RKO (cell line): ENCODE results near the gene KDELR3.
A peak's percentile ranks its signal among the peaks of the same experiment; 100 is the strongest.

ENCODE experiments used
- DNase-seq: peaks from one replicate; pipeline ENCODE4 v3.0.0-alpha.2; 2016; ENCODE audit warnings: low spot score

The KDELR3 gene

DNA sequence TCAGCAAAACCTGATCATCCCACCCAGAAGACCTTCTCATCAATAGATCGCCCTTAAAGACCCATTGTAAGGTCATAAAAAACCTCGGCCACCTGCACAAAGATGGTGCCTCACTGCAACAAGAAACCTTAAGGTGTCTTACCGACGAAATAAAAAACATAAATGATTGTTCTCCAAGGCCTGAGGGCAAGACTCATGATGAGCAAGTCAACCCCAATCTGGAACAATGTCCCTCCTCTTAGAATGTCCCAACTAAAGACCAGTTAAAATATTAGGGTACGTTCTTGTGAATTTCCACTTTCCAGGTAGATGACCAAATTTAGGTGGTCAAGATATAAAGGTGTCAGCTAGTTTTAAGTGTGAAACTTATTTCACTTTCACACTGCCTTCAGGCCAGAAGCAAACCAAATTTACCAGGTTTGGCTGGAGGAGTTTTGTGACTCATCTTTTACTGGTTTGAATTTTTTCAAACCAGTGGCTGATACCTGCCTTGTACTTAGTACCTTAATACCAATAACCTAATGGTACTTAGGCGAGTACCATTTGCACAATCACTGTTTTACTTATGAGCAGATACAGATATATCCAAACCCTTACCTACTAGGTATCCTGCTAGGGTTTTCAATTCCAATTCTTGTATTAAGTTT, 14.9 kb downstream of the KDELR3 start:
- no peak for DNase-seq

DNA sequence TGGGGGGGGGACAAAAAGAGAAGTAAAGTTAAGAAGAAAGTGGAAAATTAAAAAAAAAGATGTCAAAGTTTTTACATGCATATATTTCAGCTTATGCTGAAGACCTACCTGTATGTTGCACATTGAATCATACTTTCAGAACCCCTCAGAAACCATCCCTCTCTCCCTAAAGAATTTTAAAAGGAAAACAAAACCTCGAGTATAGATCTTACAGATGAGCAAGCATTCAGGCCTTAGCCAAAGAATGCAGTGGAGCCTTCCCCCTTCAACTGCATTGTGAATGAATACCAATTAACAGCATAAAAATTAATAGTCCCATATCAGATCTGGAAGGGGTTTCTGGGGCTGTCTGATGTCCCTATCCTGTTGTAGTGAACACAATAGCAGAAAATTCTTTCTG, 16.3 kb downstream of the KDELR3 start:
- DNase-seq, result no peak

DNA sequence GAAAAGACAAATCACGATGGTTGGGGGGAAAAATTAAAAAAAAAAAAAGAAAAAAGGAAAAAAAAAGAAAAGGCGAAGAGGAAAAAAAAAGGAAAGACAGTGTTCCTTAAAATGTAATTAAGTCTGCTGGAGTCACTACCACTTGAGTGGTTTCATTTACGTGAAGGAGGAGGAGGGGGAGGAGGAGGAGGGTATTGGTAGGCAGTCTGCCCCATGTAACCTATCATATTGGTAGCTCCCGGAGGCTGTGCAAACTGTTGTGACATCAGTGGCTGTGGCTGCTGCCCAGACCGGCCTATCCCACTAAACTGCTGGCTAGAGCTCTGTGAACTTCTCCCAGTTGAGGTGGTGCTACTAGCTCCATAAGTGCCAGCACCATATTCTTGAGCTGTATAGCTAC, 17.9 kb downstream of the KDELR3 start:
- no peak for DNase-seq

DNA sequence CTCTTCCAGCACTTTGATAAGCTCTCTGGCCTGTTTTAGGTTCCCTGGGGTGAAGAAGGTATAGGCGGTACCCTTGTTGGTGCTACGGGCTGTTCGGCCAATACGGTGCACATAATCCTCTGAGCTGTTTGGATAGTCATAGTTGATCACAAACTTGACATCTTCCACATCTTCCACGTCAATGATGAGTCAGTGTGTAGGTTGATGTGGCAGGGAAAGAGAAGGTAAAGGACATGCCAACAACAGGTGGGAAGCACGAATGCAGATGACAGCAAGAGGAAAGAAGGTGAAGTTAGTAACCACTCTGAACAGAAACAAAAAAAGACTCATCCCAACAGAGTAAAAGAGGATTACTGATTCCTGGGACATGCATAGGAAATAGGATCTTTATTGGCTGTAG, 20.1 kb downstream of the KDELR3 start:
- DNase-seq, result no peak

DNA sequence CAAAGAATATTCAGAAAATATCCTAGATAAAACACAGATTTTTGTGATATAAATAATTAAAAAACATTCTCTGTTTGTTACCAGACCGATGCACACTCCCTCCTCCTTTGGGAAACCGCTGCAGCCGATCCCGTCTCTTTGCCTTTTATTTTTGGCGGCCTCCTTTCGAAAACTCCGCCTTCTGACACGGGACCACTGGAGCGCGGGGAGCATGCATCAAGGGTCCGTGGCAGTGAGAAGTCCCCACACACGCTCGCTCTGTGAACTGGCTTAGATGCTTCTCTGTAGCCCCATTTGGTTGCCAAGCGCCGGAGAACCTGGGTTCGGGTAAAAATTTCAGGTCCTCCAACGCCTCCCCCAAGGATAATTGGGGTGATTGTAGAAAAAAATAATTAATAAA, 21.2 kb downstream of the KDELR3 start:
- DNase-seq, result no peak

DNA sequence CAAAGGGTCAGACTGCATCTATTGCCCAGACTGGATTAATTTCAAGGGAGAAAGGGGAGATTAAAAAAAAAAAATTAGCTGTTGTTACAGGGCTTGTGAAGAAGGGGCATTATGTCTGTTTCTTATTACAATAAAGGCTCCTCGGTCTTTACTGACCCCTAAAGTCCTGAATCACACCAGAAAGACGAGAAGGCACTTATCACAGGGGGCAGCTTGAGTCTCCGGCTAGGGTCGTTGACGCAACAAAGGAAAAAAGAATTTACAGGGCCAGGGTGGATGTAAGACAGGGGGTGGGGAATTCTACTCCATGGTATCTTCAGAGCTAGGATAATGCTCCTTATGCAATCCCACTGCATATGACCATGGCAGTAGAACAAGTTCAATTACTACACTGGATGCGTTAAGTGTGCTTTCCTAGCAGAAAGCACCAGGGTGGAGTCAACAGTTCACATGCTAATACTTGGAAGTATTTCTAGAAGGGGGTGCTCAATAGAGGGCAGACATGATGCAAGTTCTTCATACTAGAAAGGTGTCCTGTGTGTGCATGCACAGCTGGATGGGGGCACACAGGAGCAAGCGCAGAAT, 21.8 kb downstream of the KDELR3 start:
- DNase-seq, result no peak

DNA sequence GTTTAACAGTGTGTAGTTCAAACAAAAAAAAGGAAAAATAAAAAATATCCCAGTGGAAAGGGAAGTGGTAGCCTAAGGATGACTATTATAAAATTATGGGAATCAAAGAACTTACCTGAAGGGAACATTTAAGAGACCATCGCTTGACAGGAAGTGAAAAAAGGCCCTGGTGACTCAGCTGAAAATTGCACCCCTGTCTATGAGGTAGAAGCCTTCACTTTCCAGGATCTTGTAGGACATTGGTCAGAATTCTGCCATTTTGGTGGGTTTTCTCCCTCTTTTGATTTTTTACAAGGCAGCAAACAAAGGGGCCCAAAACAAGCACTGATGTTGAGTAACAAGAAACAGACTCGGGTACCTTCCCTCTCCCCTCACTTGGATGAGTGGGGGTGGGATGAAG, 22.6 kb downstream of the KDELR3 start:
- DNase-seq, result no peak

DNA sequence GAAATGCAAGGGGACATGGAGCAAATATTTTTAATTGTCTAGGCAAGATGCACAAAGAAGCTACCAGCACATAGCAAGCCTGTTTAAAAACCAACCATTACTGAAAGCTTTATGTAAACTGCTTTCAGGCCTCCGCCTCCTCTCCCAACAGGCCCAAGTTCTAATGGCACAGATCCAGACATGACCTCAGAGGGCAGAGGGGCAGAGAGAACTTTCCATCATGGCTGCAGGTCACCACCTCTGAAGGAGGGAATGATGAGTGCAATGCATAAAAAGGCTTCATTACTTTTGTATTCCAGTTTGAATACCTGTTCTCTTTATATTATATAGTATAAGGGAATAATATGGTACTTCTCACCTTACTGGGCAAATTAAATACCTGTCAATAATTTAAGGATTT, 23.0 kb downstream of the KDELR3 start:
- DNase-seq, result no peak

DNA sequence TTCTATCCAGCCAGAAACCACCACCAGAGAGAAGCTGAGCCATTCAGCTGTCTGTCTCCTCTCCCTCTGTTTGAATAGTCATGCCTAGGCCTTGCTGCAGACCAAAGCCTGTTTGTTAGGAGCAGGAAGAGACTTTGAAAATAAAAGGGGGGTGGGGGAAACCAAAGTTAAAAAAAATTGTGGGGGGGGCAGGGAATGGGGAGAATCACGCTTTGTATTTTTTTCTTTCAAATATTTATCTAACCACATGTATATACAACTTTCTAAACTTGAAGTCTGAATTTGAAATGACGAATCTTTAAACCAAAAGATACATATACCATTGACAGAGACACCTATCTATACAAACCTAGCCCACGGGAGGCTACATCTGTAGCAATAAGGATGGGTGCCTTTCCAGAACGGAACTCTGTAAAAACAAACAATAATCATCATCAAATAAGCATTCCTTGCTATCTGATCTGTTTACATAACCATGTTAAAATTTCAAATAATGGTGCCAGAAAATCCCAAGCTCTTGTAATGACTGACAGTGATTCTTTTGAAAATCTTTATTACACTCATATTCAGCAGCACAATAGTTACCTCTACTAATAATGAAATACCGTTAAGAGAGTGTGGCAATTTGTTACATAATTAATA, 23.9 kb downstream of the KDELR3 start:
- DNase-seq, result no peak

DNA sequence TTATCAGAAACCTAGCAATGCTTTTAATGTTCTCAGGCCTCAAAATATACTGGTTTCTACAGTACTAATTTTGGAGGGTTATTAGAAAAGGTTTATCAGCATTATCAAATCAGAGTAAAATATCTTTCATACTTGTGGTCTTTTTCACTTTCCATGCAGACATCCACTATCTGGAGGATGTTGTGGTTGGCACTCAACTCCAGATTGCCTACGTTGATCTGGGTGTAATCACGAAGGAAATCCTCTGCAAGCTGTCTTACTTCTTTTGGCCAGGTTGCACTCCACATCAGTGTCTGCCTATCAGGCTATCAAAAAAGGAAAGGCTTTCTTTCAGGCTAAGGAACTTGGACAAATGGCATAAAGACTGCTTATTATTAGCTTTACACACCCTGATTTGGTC, 26.6 kb downstream of the KDELR3 start:
- DNase-seq, result no peak

DNA sequence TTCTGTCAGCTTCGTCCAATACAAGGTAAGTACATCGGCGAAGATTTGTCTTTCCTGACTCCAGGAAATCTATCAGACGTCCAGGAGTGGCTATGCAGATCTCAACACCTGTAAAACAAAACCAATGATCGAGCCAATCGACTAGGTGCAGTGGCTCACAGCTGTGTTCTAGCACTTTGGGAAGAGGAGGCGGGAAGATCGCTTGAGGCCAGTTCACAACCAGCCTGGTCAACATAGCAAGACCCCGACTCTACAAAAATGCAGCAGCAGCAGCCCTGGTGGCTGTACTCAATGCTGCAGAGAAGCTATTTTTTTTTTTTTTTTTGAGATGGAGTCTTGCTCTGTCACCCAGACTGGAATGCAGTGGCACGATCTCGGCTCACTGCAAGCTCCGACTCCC, 27.0 kb downstream of the KDELR3 start:
- DNase-seq, result no peak

DNA sequence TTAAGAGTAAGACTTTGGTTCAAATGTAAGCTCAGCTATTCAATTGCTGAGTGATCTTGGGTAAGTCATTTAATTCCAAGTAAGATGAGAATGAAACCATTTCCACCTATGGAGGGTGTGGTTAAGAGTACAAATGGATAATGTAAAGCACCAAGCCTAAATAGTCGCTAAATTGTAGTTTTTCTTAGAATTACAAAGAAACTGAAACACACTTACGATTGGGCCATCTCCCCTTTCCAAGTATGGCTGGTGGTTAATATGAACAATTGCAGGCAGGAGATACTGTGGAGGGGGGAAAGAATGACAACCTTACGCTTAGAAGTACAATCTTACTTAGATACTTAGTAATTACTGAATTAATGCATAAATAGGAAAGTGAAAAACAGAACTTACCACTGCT, 30.0 kb downstream of the KDELR3 start:
- no peak for DNase-seq

DNA sequence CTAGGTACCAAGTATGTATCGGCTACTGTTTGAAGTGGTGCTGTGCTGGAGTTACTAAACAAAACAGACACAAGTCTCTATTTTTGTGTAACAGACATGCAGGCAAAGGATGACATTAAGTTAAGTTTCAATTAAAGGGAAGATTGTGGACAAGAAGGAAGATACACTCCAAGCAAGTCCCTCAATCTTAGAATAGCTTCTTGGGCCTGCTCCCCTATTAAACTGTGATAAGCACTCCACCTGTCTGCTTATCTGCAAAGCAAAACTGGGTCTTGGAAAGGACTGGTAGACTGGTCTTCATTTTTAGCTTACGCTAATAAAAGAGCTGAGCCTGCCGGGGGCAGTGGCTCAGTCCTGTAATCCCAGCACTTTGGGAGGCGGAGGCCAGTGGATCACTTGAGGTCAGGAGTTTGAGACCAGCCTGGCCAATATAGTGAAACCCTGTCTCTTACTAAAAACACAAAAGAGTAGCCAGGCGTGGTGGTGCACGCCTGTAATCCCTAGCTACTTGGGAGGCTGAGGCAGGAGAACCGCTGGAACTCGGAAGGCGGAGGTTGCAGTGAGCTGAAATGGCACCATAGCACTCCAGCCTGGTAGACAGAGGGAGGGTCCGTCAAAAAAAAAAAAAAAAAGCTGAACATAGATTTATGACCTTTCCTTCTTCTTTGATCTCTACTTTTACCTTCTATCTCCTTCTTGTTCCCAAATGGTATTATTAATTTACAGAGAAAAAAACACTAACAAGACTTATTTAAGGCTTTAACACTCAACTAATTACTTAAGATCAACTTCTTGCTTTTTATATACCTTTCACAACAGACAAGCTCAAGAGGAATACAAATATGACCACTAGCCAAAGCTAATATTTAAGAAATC, 34.1 kb downstream of the KDELR3 start:
- DNase-seq, result no peak

DNA sequence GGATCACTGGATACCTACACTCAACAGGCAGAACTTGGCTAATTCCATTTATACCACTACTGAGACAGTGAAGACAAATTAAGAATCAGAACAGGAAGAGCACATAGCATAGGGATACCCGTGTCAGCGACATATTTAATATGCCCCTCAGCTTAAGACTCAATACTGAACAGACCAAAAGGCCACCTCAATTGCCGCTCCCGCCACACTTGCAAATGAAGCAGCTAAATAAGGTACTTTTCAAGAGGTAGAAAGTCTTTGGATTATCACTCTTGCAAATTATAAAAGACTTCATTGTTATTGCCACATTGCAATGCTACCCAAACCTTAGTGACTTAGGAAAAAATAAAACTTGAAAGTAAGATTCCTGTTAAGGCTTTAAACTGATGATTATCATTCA, 35.1 kb downstream of the KDELR3 start:
- no peak for DNase-seq

DNA sequence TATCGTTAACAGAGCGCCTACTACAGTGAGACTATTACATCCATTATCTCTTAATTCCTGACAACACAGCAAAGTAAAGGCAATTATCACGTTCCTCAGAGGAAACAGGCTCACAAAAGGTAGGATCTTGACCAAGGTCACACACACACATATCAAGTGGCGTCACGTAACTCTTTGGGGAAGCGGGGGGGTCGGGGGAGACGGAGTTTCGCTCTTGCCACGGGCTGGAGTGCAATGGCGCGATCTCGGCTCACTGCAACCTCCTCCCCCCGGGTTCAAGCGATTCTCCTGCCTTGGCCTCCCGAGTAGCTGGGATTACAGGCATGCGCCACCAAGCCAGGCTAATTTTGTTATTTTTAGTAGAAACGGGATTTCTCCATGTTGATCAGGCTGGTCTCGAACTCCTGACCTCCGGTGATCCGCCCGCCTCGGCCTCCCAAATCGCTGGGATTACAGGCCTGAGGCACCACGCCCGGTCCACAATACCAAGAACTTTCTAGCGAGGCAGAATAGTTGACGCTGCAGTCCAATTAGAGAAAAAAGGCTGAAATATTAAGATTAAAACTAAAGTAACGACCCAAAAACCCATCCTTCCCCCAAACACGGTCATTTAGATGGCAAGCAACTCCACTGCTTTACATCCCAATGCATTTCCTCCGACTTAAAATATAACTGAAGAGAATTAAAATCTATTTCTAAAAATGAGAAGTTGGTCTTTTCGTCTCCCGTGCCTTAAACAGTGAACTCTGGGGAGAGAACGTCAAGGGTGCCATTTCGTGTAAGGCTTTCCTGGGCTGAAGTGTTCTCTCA, 37.0 kb downstream of the KDELR3 start:
- DNase-seq, result peak; percentile 73

DNA sequence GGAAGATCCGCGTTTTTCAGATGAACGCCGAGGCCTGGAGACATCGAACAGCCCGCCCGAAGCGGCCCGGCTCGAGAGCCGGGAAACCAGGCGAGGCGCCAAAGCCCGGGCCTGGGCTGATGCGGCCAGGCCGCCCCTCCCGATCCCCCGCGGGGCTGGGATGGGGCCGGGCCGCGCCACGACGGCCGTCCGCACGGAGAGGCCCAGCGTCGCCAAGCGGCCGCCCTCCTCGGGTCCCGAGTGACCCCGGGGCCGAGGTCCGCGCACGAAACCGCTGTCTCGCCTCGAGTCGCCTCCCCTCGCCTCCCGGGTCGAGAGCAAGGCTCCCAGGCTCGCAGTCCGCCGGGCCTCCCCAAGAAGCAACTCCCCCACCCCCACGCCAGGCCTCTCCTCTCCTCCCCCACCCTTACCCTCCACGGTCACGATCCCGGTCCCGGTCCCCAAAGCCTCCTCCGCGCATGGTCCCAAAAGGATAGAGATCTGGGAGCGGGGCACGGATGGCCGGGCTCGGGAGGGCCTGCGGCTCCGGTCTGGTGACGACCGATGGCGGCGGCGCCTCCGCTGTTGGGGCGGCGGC, 37.7 kb downstream of the KDELR3 start:
- no peak for DNase-seq

DNA sequence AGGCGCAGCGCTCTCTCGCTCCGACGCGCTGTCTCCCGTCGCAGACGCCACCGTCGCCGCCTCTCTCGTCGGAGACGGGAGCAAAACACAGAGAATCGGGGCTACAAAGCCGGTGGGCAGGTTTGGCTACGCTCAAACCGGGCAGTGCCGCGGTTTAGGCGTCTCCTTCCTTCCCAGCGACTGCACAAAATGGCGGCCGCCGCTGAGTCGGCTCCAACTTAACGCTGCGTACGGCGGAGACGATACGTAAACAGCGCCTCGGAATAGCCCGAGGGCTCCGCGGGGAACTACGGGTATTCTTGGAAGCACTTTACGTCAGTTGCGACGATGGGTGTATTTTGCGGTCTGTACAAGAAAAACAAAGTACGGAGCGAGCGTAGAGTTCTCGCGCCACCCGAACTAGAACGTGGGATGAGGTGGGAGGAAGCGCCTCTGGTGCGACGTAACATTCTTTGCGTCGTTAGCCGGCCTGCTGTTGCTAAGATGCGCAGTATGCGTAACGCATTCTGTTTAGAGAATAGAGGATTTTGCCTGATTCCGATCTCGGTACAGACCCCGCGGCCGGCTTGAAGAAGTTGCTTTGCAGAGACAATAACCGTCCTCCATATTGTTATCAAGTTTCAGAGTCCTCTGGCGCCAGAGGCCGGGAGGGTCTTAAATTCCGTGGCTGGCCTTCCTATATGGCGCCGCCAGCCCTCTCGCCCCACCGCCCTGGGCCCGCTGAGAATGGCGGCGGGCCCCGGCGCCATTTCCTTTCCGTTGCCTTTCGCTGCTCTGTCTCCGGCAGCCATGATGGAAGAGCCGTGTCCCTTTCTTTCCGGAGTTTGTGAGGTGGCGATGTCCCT, 38.4 kb downstream of the KDELR3 start, which contains the start of gene DDX17:
TSS of gene DDX17 (minus strand) at position 194 of the 845 bp plus-strand sequence.
- peak; percentile 94 for DNase-seq

DNA sequence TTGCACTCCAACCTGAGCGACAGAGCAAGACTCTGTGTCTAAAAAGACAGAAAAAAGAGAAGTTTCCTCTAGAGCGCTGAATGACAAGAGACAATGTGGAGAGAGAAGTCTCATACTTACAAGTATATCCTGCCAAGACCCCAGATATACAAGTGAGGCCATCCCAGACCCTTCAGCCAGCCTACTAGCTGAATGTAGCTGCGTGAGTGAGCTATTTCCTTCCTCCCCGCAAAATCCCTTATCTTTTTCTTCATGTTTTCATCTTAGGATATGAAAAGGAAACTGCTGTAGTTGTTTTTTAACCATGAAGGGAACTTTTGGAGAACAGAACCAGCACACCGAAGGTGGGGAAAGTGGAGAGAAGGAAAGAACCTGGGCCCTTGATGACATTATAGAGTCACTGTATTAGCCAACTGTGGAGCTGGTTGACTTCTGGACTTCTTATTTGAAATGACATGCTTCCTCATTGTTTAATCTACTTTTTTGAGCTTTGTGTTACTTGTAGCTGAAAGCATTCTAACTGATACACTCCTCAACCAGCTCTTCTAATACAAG, 42.6 kb downstream of the KDELR3 start:
- DNase-seq, result no peak

DNA sequence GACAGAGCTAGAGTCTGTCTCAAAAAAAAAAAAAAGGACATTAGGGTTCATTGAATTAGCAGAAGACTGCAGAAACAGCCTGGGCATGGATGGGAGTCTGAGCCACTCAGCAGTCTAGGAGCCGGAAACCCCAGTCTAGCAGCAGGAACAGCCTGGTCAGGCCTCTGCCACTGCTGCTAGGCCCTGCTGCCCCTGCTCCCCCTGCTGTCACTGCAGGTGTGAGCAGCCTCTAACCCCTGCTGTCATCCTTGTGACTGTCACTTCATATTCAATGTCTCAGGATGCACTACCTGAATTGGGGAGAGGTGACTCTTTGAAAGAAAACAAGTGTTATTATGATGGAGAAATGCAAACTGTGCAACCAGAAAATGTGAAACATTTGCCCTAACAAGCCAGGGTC, 45.2 kb downstream of the KDELR3 start:
- DNase-seq, result no peak

DNA sequence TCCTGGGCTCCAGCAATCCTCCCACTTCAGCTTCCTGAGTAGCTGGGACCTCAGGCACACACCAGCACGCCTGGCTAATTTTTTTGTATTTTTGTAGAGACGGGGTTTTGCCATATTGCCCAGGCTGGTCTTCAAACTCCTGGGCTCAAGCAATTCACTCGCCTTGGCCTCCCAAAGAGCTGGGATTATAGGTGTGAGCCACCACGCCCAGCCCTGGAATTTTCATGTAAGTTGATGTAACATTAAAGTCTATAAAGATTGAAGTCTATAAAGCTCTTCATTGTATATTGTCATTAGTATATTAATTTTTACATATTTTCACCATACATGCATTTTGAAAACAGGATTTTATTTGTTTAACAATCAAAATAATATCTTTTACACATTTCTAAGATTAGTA, 50.7 kb downstream of the KDELR3 start:
- DNase-seq, result no peak
